ENCODE data around the gene SNAI1.

The SNAI1 gene

GRCh38 chr20:50012282-50013263 is 29.8 kb downstream of the SNAI1 start (continued):
- TF ChIP-seq TSHZ2 (CRISPR knock-in tag; IDR thresholded peaks at IDR 0.05): no peak
- no peak for TF ChIP-seq ZNF8 (CRISPR knock-in tag; IDR thresholded peaks at IDR 0.05)
- no peak for TF ChIP-seq POU6F1 (CRISPR knock-in tag; IDR thresholded peaks at IDR 0.05; ENCODE audit: borderline replicate concordance, low read depth)
- no peak for TF ChIP-seq ESRRG (CRISPR knock-in tag; IDR thresholded peaks at IDR 0.05)
- TF ChIP-seq TOX (CRISPR knock-in tag; IDR thresholded peaks at IDR 0.05; ENCODE audit: borderline replicate concordance): no peak

GRCh38 chr20:50013976-50014375 is 31.2 kb downstream of the SNAI1 start:
- no peak for TF ChIP-seq ZFP30 (CRISPR knock-in tag; IDR thresholded peaks at IDR 0.05)
- no peak for TF ChIP-seq PATZ1 (CRISPR knock-in tag; IDR thresholded peaks at IDR 0.05; ENCODE audit: borderline replicate concordance)
- ATAC-seq: no peak

GRCh38 chr20:50014570-50015562 is 32.1 kb downstream of the SNAI1 start:
- TF ChIP-seq ZNF70 (CRISPR knock-in tag; IDR thresholded peaks at IDR 0.05) (no peak), ESRRG (CRISPR knock-in tag; IDR thresholded peaks at IDR 0.05) (no peak), POU6F1 (CRISPR knock-in tag; IDR thresholded peaks at IDR 0.05; ENCODE audit: borderline replicate concordance, low read depth) (no peak), TOX (CRISPR knock-in tag; IDR thresholded peaks at IDR 0.05; ENCODE audit: borderline replicate concordance) (no peak), TSHZ2 (CRISPR knock-in tag; IDR thresholded peaks at IDR 0.05) (peak; percentile 35; the same call in 1 of the 2 replicates), ZNF565 (CRISPR knock-in tag; conservative IDR thresholded peaks at IDR 0.05; ENCODE audit: low read depth) (no peak), PPARA (CRISPR knock-in tag; IDR thresholded peaks at IDR 0.05; ENCODE audit: borderline replicate concordance) (no peak), SNAI2 (CRISPR knock-in tag; IDR thresholded peaks at IDR 0.05) (no peak), TCF4 (CRISPR knock-in tag; IDR thresholded peaks at IDR 0.05; ENCODE audit: borderline replicate concordance) (peak; percentile 72)
- no peak for ATAC-seq
